K562 (cell line): ENCODE results near the gene HECW1. TPM values are rescaled to one million over a fixed set of nuclear protein-coding genes. Genes with fewer than 3 reads are reported as not detected.

Source experiments
- ATAC-seq: fragments of 200-7000 bp; cut with Tn5 transposase; 3 replicates; pipeline ENCODE4 v1.9.1; 2020; ENCODE audit warnings: moderate library complexity
- BruUV-seq: library from RNA; stranded (reverse); fragments of 400-500 nt; replicated peaks from 2 replicates; lab custom pipeline; 2021; lab: Mats Ljungman, UMichigan
- CTCF ChIA-PET: fragments of 300-600 bp; formaldehyde crosslinking; extraction: SDS; loops from one replicate; lab custom pipeline; 2021; ENCODE audit warnings: low intra/inter-chr PET ratio; lab: Yijun Ruan, JAX
- POLR2A ChIA-PET: fragments of 300-600, 350-650 bp; sonication (Branson Sonifier 250); formaldehyde crosslinking; extraction: SDS; loops from one replicate; lab custom pipeline; 2021; ENCODE audit warnings: antibody characterized with exemption, inconsistent platforms; lab: Yijun Ruan, JAX
- DNase-seq, 4 experiments: peaks; one replicate each; pipeline versions ENCODE4 v3.0.0 to v3.0.0-alpha.2; 2011 to 2018; ENCODE audit warnings: low spot score in 3 of 4, mixed read lengths in 3 of 4; ENCODE audit errors: extremely low read depth in 1 of 4
- FAIRE-seq: peaks from 2 replicates; lab custom pipeline; 2011; peaks lifted over from hg19 to GRCh38; lab: Jason Lieb, UNC
- H2AFZ ChIP-seq: 2 replicates; pipeline ENCODE4 v1.6.0; 2011; ENCODE audit warnings: low read depth, low read length, control low read depth, inconsistent platforms
- H3K27ac ChIP-seq: fragments of 200-600 bp; 3 replicates; pipeline ENCODE4 v1.8.0; 2011; ENCODE audit warnings: low read depth, mild to moderate bottlenecking, control low read depth, inconsistent platforms, low read length, moderate library complexity, mixed read lengths; ENCODE audit errors: extremely low read depth
- H3K27me3 ChIP-seq, 2 experiments: fragments of 300-600 bp in 1 of 2; 2 replicates in 1 of 2; 3 replicates in 1 of 2; pipeline versions ENCODE4 v1.6.0 to v1.8.0; 2011; ENCODE audit warnings: inconsistent platforms in 2 of 2, low read length in 2 of 2, mild to moderate bottlenecking in 1 of 2, mixed read lengths in 1 of 2, moderate library complexity in 1 of 2; ENCODE audit not compliant: control insufficient read depth in 2 of 2, insufficient read depth in 2 of 2
- H3K36me3 ChIP-seq: fragments of 300-600 bp; 3 replicates; pipeline ENCODE4 v1.8.0; 2011; ENCODE audit warnings: mild to moderate bottlenecking, low read length, inconsistent platforms; ENCODE audit not compliant: control insufficient read depth, insufficient read depth
- H3K4me1 ChIP-seq, 2 experiments: fragments of 200-600 bp in 1 of 2; replicated peaks in 1 of 2; 2 replicates in 1 of 2; 3 replicates in 1 of 2; pipeline versions ENCODE4 v1.5.1 to v1.8.0; 2011; ENCODE audit warnings: inconsistent platforms in 2 of 2, low read length in 2 of 2, mild to moderate bottlenecking in 1 of 2, mixed read lengths in 1 of 2, moderate library complexity in 1 of 2; ENCODE audit not compliant: control insufficient read depth in 2 of 2, insufficient read depth in 2 of 2
- H3K4me2 ChIP-seq: 2 replicates; pipeline ENCODE4 v1.6.1; 2011; ENCODE audit warnings: low read length, control low read depth, inconsistent platforms, mixed read lengths; ENCODE audit not compliant: insufficient read depth
- H3K4me3 ChIP-seq: fragments of 200-600 bp; sonication (generic), shearing (Covaris generic); 2 replicates; pipeline ENCODE4 v1.5.1; 2016; ENCODE audit warnings: control low read depth, inconsistent platforms
- H3K79me2 ChIP-seq: fragments of 200-600 bp; 3 replicates; pipeline ENCODE4 v1.8.0; 2011; ENCODE audit warnings: low read length, inconsistent platforms; ENCODE audit not compliant: control insufficient read depth, insufficient read depth
- H3K9ac ChIP-seq, 2 experiments: 2 replicates each; pipeline versions ENCODE4 v1.6.0 to v1.6.1; 2011; ENCODE audit warnings: low read depth in 2 of 2, low read length in 2 of 2, control low read depth in 1 of 2, inconsistent platforms in 1 of 2, mild to moderate bottlenecking in 1 of 2, mixed read lengths in 1 of 2; ENCODE audit not compliant: insufficient read depth in 1 of 2
- H3K9me1 ChIP-seq: one replicate; pipeline ENCODE4 v1.6.0; 2011; ENCODE audit warnings: inconsistent platforms, mild to moderate bottlenecking, low read length, moderate library complexity; ENCODE audit not compliant: control insufficient read depth, insufficient read depth
- H3K9me3 ChIP-seq: replicated peaks from 2 replicates; pipeline ENCODE4 v1.5.1; 2011; ENCODE audit warnings: low read depth, low read length, inconsistent platforms; ENCODE audit not compliant: control insufficient read depth, insufficient read depth
- H4K20me1 ChIP-seq: replicated peaks from 2 replicates; pipeline ENCODE4 v1.6.1; 2011; ENCODE audit warnings: low read length, inconsistent platforms, mixed read lengths; ENCODE audit not compliant: control insufficient read depth, insufficient read depth
- CC2D1A ChIP-seq: fragments of 450-650 bp; IDR thresholded peaks from 2 replicates; pipeline ENCODE4 v1.6.1; 2017; ENCODE audit warnings: mild to moderate bottlenecking
- CEBPG ChIP-seq, 3 experiments: fragments of 200-800 bp in 1 of 3; sonication (Bioruptor generic) in 1 of 3; sonication (generic) in 1 of 3; formaldehyde crosslinking in 1 of 3; IDR thresholded peaks in 2 of 3; conservative IDR thresholded peaks in 1 of 3; 2 replicates each; pipeline versions ENCODE4 v1.6.1 to v1.8.0; 2016 to 2022; ENCODE audit warnings: missing compliant biosample characterization in 2 of 3, missing genetic modification characterization in 2 of 3, mild to moderate bottlenecking in 1 of 3, missing genetic modification reagents in 1 of 3
- CGGBP1 ChIP-seq: fragments of 250-450 bp; sonication (Bioruptor Pico); IDR thresholded peaks from 2 replicates; pipeline ENCODE4 v1.9.0; 2021; ENCODE audit warnings: mild to moderate bottlenecking
- CXXC5 ChIP-seq: fragments of 250-450 bp; sonication (Bioruptor Pico); IDR thresholded peaks from 2 replicates; pipeline ENCODE4 v1.8.0; 2022; ENCODE audit warnings: inconsistent platforms, mild to moderate bottlenecking, moderate library complexity
- HNRNPLL ChIP-seq: fragments of 200-400 bp; formaldehyde crosslinking; IDR thresholded peaks from 2 replicates; pipeline ENCODE4 v1.6.1; 2017; ENCODE audit warnings: low read length, low read depth, mild to moderate bottlenecking; ENCODE audit not compliant: poor library complexity, severe bottlenecking
- KAT7 ChIP-seq: sonication (generic); formaldehyde crosslinking; IDR thresholded peaks from 2 replicates; pipeline ENCODE4 v1.8.0; 2022; ENCODE audit warnings: missing genetic modification reagents, mild to moderate bottlenecking, borderline replicate concordance
- RBM22 ChIP-seq: fragments of 200-400 bp; formaldehyde crosslinking; IDR thresholded peaks from 2 replicates; pipeline ENCODE4 v1.6.1; 2018; ENCODE audit warnings: low read length, low read depth; ENCODE audit not compliant: poor library complexity, severe bottlenecking
- RBM34 ChIP-seq: fragments of 200-400 bp; formaldehyde crosslinking; IDR thresholded peaks from 2 replicates; pipeline ENCODE4 v1.6.1; 2018; ENCODE audit warnings: low read length, borderline replicate concordance; ENCODE audit not compliant: insufficient read depth
- TFAM ChIP-seq: fragments of 250-450 bp; sonication (Bioruptor Pico); conservative IDR thresholded peaks from 2 replicates; pipeline ENCODE4 v1.5.0; 2021; ENCODE audit warnings: mild to moderate bottlenecking, moderate library complexity
- ZC3H4 ChIP-seq: sonication (generic); formaldehyde crosslinking; IDR thresholded peaks from 2 replicates; pipeline ENCODE4 v1.9.0; 2021; ENCODE audit warnings: missing genetic modification reagents, borderline replicate concordance
- ZFP1 ChIP-seq: fragments of 450-650 bp; formaldehyde crosslinking; IDR thresholded peaks from 2 replicates; pipeline ENCODE4 v1.4.0; 2020; ENCODE audit warnings: mild to moderate bottlenecking, mixed read lengths
- ZNF165 ChIP-seq: fragments of 250-450 bp; sonication (Bioruptor Pico); IDR thresholded peaks from 2 replicates; pipeline ENCODE4 v1.4.0; 2020; ENCODE audit warnings: borderline replicate concordance
- ZNF174 ChIP-seq: fragments of 250-450 bp; sonication (Bioruptor Pico); IDR thresholded peaks from 2 replicates; pipeline ENCODE4 v1.4.0; 2020; ENCODE audit warnings: mild to moderate bottlenecking
- ZNF175 ChIP-seq: fragments of 200-800 bp; sonication (Bioruptor generic); IDR thresholded peaks from 2 replicates; pipeline ENCODE4 v1.6.1; 2016; ENCODE audit warnings: low read depth, mild to moderate bottlenecking, missing genetic modification characterization, missing compliant biosample characterization
- ZNF668 ChIP-seq: fragments of 250-450 bp; sonication (Bioruptor Pico); IDR thresholded peaks from 2 replicates; pipeline ENCODE4 v1.8.0; 2022; ENCODE audit warnings: mild to moderate bottlenecking, inconsistent platforms
- WGBS: fragments of 100-300 bp; shearing (Covaris generic); methylation state at CpG from one replicate; pipeline ENCODE4 v1.1.6; 2016; ENCODE audit warnings: low coverage, mixed read lengths; ENCODE audit not compliant: insufficient coverage; ENCODE audit errors: missing lambda C conversion rate; 5-methylcytosine and 5-hydroxymethylcytosine counted together
- in situ Hi-C: fragments of 300-500 bp; cut with MboI; formaldehyde crosslinking; loops from 4 replicates; pipeline ENCODE4 v1.15.0; 2018; ENCODE audit warnings: inconsistent platforms, mixed read lengths
- intact Hi-C: fragments of 100-400 bp; cut with micrococcal nuclease; formaldehyde crosslinking; loops from 2 replicates; pipeline ENCODE4 v1.14.2; 2022
- polyA plus RNA-seq, 8 experiments: library from polyadenylated mRNA; depleted of rRNA in 4 of 8; stranded (reverse) in 5 of 8; unstranded in 3 of 8; fragments of >200 nt; fragmentation: Nextera tagmentation in 2 of 8; fragmentation: Illumina TruSeq in 1 of 8; extraction: Ambion mirVana in 2 of 8; extraction: Trizol in 1 of 8; gene quantifications; 2 replicates each; pipeline versions ENCODE4 v1.2.1 to v1.2.3, GENCODE V29; 2011 to 2014; ENCODE audit warnings: inconsistent platforms in 1 of 8, missing spikeins in 1 of 8
- total RNA-seq, 7 experiments: library from RNA; depleted of rRNA in 6 of 7; stranded (reverse); fragments of >200 nt in 6 of 7; fragmentation: Illumina TruSeq in 2 of 7; extraction: Trizol in 2 of 7; gene quantifications; 2 replicates each; pipeline versions ENCODE4 v1.2.1 to v1.2.3, GENCODE V29; 2011 to 2021; ENCODE audit warnings: low replicate concordance in 1 of 7
- TF ChIP-seq, protein P1 (sequence below): fragments of 450-650 bp; IDR thresholded peaks from 2 replicates; pipeline ENCODE4 v1.6.1; 2017; ENCODE audit warnings: mild to moderate bottlenecking, moderate library complexity
- TF ChIP-seq, protein P2 (sequence below): sonication (generic); formaldehyde crosslinking; IDR thresholded peaks from 2 replicates; pipeline ENCODE4 v1.8.1; 2023; ENCODE audit warnings: mild to moderate bottlenecking, missing genetic modification reagents

Gene HECW1
- total and polyA plus RNA-seq, 9 of the 15 experiments (the other 6 are each of a cell fraction or from before 2014, with no cell fraction given): 0.07 to 0.31 (median 0.13) TPM; not detected in 4

GRCh38 chr7:43492896-43493295, 380.4 kb downstream of the HECW1 start:
- ATAC-seq (no peak), DNase-seq (no peak), FAIRE-seq (no peak)
- Histone ChIP-seq H4K20me1 (no peaks in the 10 kb centered on the region), H3K9me3 (no peaks in the 10 kb centered on the region), H3K36me3 (no peaks in the 10 kb centered on the region), H3K27ac (no peak overlapping the region), H3K9me1 (no peaks in the 10 kb centered on the region), H3K4me2 (no peak overlapping the region), H3K79me2 (no peaks in the 10 kb centered on the region), H3K9ac (no peak overlapping the region), H3K27me3 (peaks cover 6 to 13% of the 10 kb centered on the region in 2 experiments; a peak in 3 of 5 replicates), H2AFZ (no peak overlapping the region), H3K4me3 (no peak overlapping the region), H3K4me1 (no peaks in the 10 kb centered on the region)
- CTCF ChIA-PET: no interaction called here
- 0% methylated on average over 5 of the region's 5 CpGs for WGBS
- no TSS peak for BruUV-seq
- in situ Hi-C loops: no loop called here
- POLR2A ChIA-PET: no interaction called here
- no peak for TF ChIP-seq KAT7 (CRISPR knock-in tag)
- TF ChIP-seq, protein P1, sequence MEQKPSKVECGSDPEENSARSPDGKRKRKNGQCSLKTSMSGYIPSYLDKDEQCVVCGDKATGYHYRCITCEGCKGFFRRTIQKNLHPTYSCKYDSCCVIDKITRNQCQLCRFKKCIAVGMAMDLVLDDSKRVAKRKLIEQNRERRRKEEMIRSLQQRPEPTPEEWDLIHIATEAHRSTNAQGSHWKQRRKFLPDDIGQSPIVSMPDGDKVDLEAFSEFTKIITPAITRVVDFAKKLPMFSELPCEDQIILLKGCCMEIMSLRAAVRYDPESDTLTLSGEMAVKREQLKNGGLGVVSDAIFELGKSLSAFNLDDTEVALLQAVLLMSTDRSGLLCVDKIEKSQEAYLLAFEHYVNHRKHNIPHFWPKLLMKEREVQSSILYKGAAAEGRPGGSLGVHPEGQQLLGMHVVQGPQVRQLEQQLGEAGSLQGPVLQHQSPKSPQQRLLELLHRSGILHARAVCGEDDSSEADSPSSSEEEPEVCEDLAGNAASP: no peak
- TF ChIP-seq ZNF668 (CRISPR knock-in tag): no peak
- no peak for TF ChIP-seq TFAM
- TF ChIP-seq CC2D1A: no peak
- TF ChIP-seq RBM22: no peak
- no peak for TF ChIP-seq HNRNPLL
- TF ChIP-seq ZC3H4: no peak
- no peak for TF ChIP-seq ZNF165
- TF ChIP-seq CGGBP1 (CRISPR knock-in tag): no peak
- TF ChIP-seq, protein P2, sequence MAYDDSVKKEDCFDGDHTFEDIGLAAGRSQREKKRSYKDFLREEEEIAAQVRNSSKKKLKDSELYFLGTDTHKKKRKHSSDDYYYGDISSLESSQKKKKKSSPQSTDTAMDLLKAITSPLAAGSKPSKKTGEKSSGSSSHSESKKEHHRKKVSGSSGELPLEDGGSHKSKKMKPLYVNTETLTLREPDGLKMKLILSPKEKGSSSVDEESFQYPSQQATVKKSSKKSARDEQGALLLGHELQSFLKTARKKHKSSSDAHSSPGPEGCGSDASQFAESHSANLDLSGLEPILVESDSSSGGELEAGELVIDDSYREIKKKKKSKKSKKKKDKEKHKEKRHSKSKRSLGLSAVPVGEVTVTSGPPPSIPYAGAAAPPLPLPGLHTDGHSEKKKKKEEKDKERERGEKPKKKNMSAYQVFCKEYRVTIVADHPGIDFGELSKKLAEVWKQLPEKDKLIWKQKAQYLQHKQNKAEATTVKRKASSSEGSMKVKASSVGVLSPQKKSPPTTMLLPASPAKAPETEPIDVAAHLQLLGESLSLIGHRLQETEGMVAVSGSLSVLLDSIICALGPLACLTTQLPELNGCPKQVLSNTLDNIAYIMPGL: no peak
- no peak for TF ChIP-seq RBM34
- TF ChIP-seq CEBPG (CRISPR knock-in tag; IDR thresholded peaks at IDR 0.05): no peak
- no peak for TF ChIP-seq CEBPG (tag; conservative IDR thresholded peaks at IDR 0.05 in 1 of 2, IDR thresholded peaks at IDR 0.05 in 1 of 2)
- TF ChIP-seq ZNF174: no peak
- no peak for TF ChIP-seq CXXC5 (CRISPR knock-in tag)
- no peak for TF ChIP-seq ZNF175 (CRISPR knock-in tag)
- no peak for TF ChIP-seq ZFP1 (CRISPR knock-in tag)
- intact Hi-C loops: no loop called here
